ENCODE results near the gene MFAP3. TPM values are rescaled to one million over a fixed set of nuclear protein-coding genes. Genes with fewer than 3 reads are reported as not detected.

The MFAP3 gene
- total RNA-seq, 3 donors from 2014 or later (not counting 1 experiment from before 2014, with no cell fraction given), result 20.4 to 24.8 (median 22.7) TPM

DNA sequence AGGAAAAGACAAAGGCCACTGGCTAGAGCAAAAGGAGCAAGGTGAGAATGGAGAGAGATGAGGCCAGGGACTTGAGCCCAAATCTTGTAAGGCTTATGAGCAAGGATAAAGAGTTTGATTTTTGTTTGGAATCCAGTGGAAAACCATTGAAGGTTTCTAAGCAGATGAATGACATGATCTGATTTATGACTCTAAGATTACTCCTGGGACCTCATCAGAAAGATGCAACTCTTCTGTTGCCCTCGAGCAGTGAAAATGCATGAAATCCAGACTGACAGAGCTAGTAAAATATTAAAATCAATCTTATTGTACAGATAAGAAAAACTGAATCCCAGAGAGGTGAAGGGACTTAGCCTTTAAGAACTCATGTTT is 677 bp downstream of the MFAP3 start:
- Mint-ChIP-seq H3K9me3 (no peaks in the 10 kb centered on the region), H3K27ac (peak overlapping the region; percentile 95 to 98), H3K36me3 (no peaks in the 10 kb centered on the region), H3K27me3 (ENCODE audit: low read depth in 2 of 2) (no peaks in the 10 kb centered on the region), H3K4me3 (peak overlapping the region; percentile 96), H3K4me1 (peaks cover 58 to 65% of the 10 kb centered on the region in 2 donors)
- Histone ChIP-seq H3K4me3 (ENCODE audit: low read length) (peak overlapping the region; percentile 72), H3K27ac (ENCODE audit: low read length) (peak overlapping the region; percentile 89), H3K4me1 (ENCODE audit: control insufficient read depth, insufficient read depth, low read length) (peaks cover 15% of the 10 kb centered on the region), H3K9me3 (ENCODE audit: control insufficient read depth, insufficient read depth, low read length) (no peaks in the 10 kb centered on the region), H3K27me3 (ENCODE audit: control insufficient read depth, insufficient read depth, low read length) (no peaks in the 10 kb centered on the region), H3K36me3 (ENCODE audit: control insufficient read depth, insufficient read depth, low read length) (peaks cover under 1% of the 10 kb centered on the region)
- ATAC-seq (no peak), DNase-seq (no peak)
- TF ChIP-seq CTCF (IDR thresholded peaks at IDR 0.05), result no peak
- 100% methylated on average over 1 of the region's 1 CpG for WGBS (ENCODE audit: insufficient coverage)
- intact Hi-C loops (cut with micrococcal nuclease), result no loop called here

GRCh38 chr5:154042766-154043165 is 4.0 kb downstream of the MFAP3 start:
- H3K36me3 ChIP-seq (ENCODE audit: control insufficient read depth, insufficient read depth, low read length), result peaks cover 10% of the 10 kb centered on the region
- no peaks in the 10 kb centered on the region for H3K27me3 Mint-ChIP-seq (ENCODE audit: low read depth in 2 of 2)
- DNase-seq (no peak), ATAC-seq (no peak)
- no peak overlapping the region for H3K27ac ChIP-seq (ENCODE audit: low read length)
- TF ChIP-seq CTCF (IDR thresholded peaks at IDR 0.05), result no peak
- no peaks in the 10 kb centered on the region for H3K9me3 Mint-ChIP-seq
- H3K9me3 ChIP-seq (ENCODE audit: control insufficient read depth, insufficient read depth, low read length), result no peaks in the 10 kb centered on the region
- H3K4me3 Mint-ChIP-seq, result no peak overlapping the region
- H3K27me3 ChIP-seq (ENCODE audit: control insufficient read depth, insufficient read depth, low read length), result no peaks in the 10 kb centered on the region
- intact Hi-C loops (cut with micrococcal nuclease), result no loop called here
- H3K4me3 ChIP-seq (ENCODE audit: low read length), result no peak overlapping the region
- peaks cover 73 to 79% of the 10 kb centered on the region in 2 donors for H3K4me1 Mint-ChIP-seq
- H3K4me1 ChIP-seq (ENCODE audit: control insufficient read depth, insufficient read depth, low read length), result peaks cover 14% of the 10 kb centered on the region
- H3K36me3 Mint-ChIP-seq, result peaks cover 6% of the 10 kb centered on the region
- H3K27ac Mint-ChIP-seq, result peak overlapping the region in 1 of 2 donors; percentile 21
- no CpG with 5 or more reads among the region's 2 CpGs for WGBS (ENCODE audit: insufficient coverage)

GRCh38 chr5:154044099-154044498 is 5.3 kb downstream of the MFAP3 start:
- H3K9me3 Mint-ChIP-seq, result no peaks in the 10 kb centered on the region

More at GRCh38 chr5:154044099-154044498, 5.3 kb downstream of the MFAP3 start:
- peaks cover 6% of the 10 kb centered on the region for H3K36me3 Mint-ChIP-seq
- 94% methylated on average over 3 of the region's 3 CpGs for WGBS (ENCODE audit: insufficient coverage)
- ATAC-seq (no peak), DNase-seq (no peak)
- TF ChIP-seq CTCF (IDR thresholded peaks at IDR 0.05), result no peak
- Histone ChIP-seq H3K4me1 (ENCODE audit: control insufficient read depth, insufficient read depth, low read length) (peaks cover 9% of the 10 kb centered on the region), H3K36me3 (ENCODE audit: control insufficient read depth, insufficient read depth, low read length) (peaks cover 10% of the 10 kb centered on the region), H3K27me3 (ENCODE audit: control insufficient read depth, insufficient read depth, low read length) (no peaks in the 10 kb centered on the region), H3K9me3 (ENCODE audit: control insufficient read depth, insufficient read depth, low read length) (no peaks in the 10 kb centered on the region), H3K4me3 (ENCODE audit: low read length) (no peak overlapping the region), H3K27ac (ENCODE audit: low read length) (no peak overlapping the region)
- intact Hi-C loops (cut with micrococcal nuclease), result no loop called here
- H3K27ac Mint-ChIP-seq, result peak overlapping the region; percentile 68 to 76
- H3K4me3 Mint-ChIP-seq, result no peak overlapping the region
- H3K27me3 Mint-ChIP-seq (ENCODE audit: low read depth in 2 of 2), result no peaks in the 10 kb centered on the region
- peaks cover 70 to 71% of the 10 kb centered on the region in 2 donors for H3K4me1 Mint-ChIP-seq
